ENCODE data around the gene DCAF11.

DCAF11 gene

DNA sequence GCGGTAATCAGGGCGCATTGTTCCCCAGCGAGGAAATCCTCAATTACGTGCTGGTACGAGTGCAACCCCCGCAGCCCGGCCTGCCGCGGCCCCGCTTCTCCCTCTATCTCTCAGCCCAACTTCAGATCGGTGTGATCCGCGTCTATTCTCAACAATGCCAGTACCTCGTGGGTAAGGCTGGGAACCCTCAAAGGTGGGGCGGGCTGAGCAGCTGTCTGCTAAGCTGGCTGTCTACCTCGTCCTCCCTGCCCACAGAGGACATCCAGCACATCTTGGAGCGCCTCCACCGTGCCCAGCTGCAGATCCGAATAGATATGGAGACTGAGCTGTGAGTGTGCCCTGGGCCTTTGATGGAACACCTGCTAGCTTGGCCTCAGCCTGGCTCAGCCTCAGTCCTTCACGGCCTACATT lies 58.3 kb downstream of the DCAF11 start:
- no peaks in the 10 kb centered on the region for H4K20me1 ChIP-seq (ENCODE audit: insufficient read depth, low read length)
- H3K27ac ChIP-seq (ENCODE audit: low read depth, low read length, poor library complexity, severe bottlenecking) = no peak overlapping the region
- H3K4me3 ChIP-seq (ENCODE audit: low read depth, low read length, poor library complexity, severe bottlenecking) = no peak overlapping the region
- H3K9me2 ChIP-seq (ENCODE audit: low read depth, low read length) = no peaks in the 10 kb centered on the region
- TF ChIP-seq, protein P1, sequence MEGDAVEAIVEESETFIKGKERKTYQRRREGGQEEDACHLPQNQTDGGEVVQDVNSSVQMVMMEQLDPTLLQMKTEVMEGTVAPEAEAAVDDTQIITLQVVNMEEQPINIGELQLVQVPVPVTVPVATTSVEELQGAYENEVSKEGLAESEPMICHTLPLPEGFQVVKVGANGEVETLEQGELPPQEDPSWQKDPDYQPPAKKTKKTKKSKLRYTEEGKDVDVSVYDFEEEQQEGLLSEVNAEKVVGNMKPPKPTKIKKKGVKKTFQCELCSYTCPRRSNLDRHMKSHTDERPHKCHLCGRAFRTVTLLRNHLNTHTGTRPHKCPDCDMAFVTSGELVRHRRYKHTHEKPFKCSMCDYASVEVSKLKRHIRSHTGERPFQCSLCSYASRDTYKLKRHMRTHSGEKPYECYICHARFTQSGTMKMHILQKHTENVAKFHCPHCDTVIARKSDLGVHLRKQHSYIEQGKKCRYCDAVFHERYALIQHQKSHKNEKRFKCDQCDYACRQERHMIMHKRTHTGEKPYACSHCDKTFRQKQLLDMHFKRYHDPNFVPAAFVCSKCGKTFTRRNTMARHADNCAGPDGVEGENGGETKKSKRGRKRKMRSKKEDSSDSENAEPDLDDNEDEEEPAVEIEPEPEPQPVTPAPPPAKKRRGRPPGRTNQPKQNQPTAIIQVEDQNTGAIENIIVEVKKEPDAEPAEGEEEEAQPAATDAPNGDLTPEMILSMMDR (IDR thresholded peaks at IDR 0.05; ENCODE audit: low read length) = no peak
- no peak for TF ChIP-seq EZH2 (IDR thresholded peaks at IDR 0.05; ENCODE audit: borderline replicate concordance, low read length)
- no peaks in the 10 kb centered on the region for H3K4me1 ChIP-seq (ENCODE audit: insufficient read depth, low read length, severe bottlenecking)
- no peak overlapping the region for H3K9ac ChIP-seq (ENCODE audit: low read length)
- H3F3A ChIP-seq (ENCODE audit: insufficient read depth, low read length) = no peaks in the 10 kb centered on the region
- H3K4me2 ChIP-seq (ENCODE audit: low read length) = no peak overlapping the region
- no peak overlapping the region for H2AFZ ChIP-seq (ENCODE audit: low read length)
- H3K36me3 ChIP-seq (ENCODE audit: insufficient read depth, low read length) = peaks cover 13% of the 10 kb centered on the region
- no peaks in the 10 kb centered on the region for H3K79me2 ChIP-seq (ENCODE audit: insufficient read depth, low read length)
- no peaks in the 10 kb centered on the region for H3K9me3 ChIP-seq (ENCODE audit: low read length)
- no peaks in the 10 kb centered on the region for H3K27me3 ChIP-seq (ENCODE audit: insufficient read depth, low read length)

All from OCI-LY1 (cell line).